ENCODE measurements around the gene IMMT. TPM values are rescaled to one million over a fixed set of nuclear protein-coding genes. Genes with fewer than 3 reads are reported as not detected.
"Not testable (repeated sequence)": the region's sequence is repeated elsewhere in the genome, so short reads cannot be mapped to it uniquely, and the experiment has no call there.

Gene IMMT
- 85.7 and 113 TPM in 2 replicates for total RNA-seq (2014; rRNA removed; shearing (Covaris generic))

- peak; percentile 97 for DNase-seq (ENCODE audit: low spot score)
- in situ Hi-C loops (cut with HindIII; ENCODE audit: low sequenced_read_pairs): no loop called here
These were observed at the start of gene IMMT for GRCh38 chr2:86195055-86195807. Gene IMMT, minus strand, starts transcription at chr2:86195462. Its CDS starts 80 bp downstream, at chr2:86195382.

- in situ Hi-C loops (cut with HindIII; ENCODE audit: low sequenced_read_pairs); DNase-seq (ENCODE audit: low spot score): not testable (repeated sequence)
These were observed 49.5 kb upstream of the IMMT start for GRCh38 chr2:86244781-86245180.

- DNase-seq (ENCODE audit: low spot score): no peak
- in situ Hi-C loops (cut with HindIII; ENCODE audit: low sequenced_read_pairs): no loop called here
These were observed 48.9 kb upstream of the IMMT start for GRCh38 chr2:86243950-86244733.

GRCh38 chr2:86243272-86243671 is 48.0 kb upstream of the IMMT start:
- in situ Hi-C loops (cut with HindIII; ENCODE audit: low sequenced_read_pairs): no loop called here
- no peak for DNase-seq (ENCODE audit: low spot score)

GRCh38 chr2:86241611-86242010 is 46.3 kb upstream of the IMMT start:
- in situ Hi-C loops (cut with HindIII; ENCODE audit: low sequenced_read_pairs): no loop called here
- DNase-seq (ENCODE audit: low spot score): no peak

GRCh38 chr2:86240251-86240650 is 45.0 kb upstream of the IMMT start:
- DNase-seq (ENCODE audit: low spot score): no peak
- in situ Hi-C loops (cut with HindIII; ENCODE audit: low sequenced_read_pairs): no loop called here

GRCh38 chr2:86239745-86240144 is 44.5 kb upstream of the IMMT start:
- in situ Hi-C loops (cut with HindIII; ENCODE audit: low sequenced_read_pairs): no loop called here
- DNase-seq (ENCODE audit: low spot score): no peak

- in situ Hi-C loops (cut with HindIII; ENCODE audit: low sequenced_read_pairs): no loop called here
- DNase-seq (ENCODE audit: low spot score): no peak
These were observed 44.1 kb upstream of the IMMT start for GRCh38 chr2:86239326-86239725.

- in situ Hi-C loops (cut with HindIII; ENCODE audit: low sequenced_read_pairs): no loop called here
These were observed 43.1 kb upstream of the IMMT start for GRCh38 chr2:86238354-86238753.

GRCh38 chr2:86237172-86237571 is 41.9 kb upstream of the IMMT start:
- in situ Hi-C loops (cut with HindIII; ENCODE audit: low sequenced_read_pairs): no loop called here

More at GRCh38 chr2:86238354-86238753, 43.1 kb upstream of the IMMT start:
- no peak for DNase-seq (ENCODE audit: low spot score)

GRCh38 chr2:86235196-86235980 is 40.1 kb upstream of the IMMT start:
- in situ Hi-C loops (cut with HindIII; ENCODE audit: low sequenced_read_pairs): no loop called here
- DNase-seq (ENCODE audit: low spot score): no peak

More at GRCh38 chr2:86237172-86237571, 41.9 kb upstream of the IMMT start:
- DNase-seq (ENCODE audit: low spot score): no peak

- no peak for DNase-seq (ENCODE audit: low spot score)
- in situ Hi-C loops (cut with HindIII; ENCODE audit: low sequenced_read_pairs): no loop called here
These were observed 39.4 kb upstream of the IMMT start for GRCh38 chr2:86234563-86235131.

GRCh38 chr2:86233436-86233835 is 38.2 kb upstream of the IMMT start:
- no peak for DNase-seq (ENCODE audit: low spot score)
- in situ Hi-C loops (cut with HindIII; ENCODE audit: low sequenced_read_pairs): no loop called here

GRCh38 chr2:86232910-86233309 is 37.6 kb upstream of the IMMT start:
- DNase-seq (ENCODE audit: low spot score): no peak
- in situ Hi-C loops (cut with HindIII; ENCODE audit: low sequenced_read_pairs): no loop called here

- no peak for DNase-seq (ENCODE audit: low spot score)
- in situ Hi-C loops (cut with HindIII; ENCODE audit: low sequenced_read_pairs): no loop called here
These were observed 37.1 kb upstream of the IMMT start for GRCh38 chr2:86232373-86232784.

- DNase-seq (ENCODE audit: low spot score): no peak
- in situ Hi-C loops (cut with HindIII; ENCODE audit: low sequenced_read_pairs): no loop called here
These were observed 36.6 kb upstream of the IMMT start for GRCh38 chr2:86231680-86232372.

GRCh38 chr2:86230961-86231360 is 35.7 kb upstream of the IMMT start:
- in situ Hi-C loops (cut with HindIII; ENCODE audit: low sequenced_read_pairs): no loop called here
- DNase-seq (ENCODE audit: low spot score): no peak

GRCh38 chr2:86229221-86229620 is 34.0 kb upstream of the IMMT start:
- in situ Hi-C loops (cut with HindIII; ENCODE audit: low sequenced_read_pairs): no loop called here
- no peak for DNase-seq (ENCODE audit: low spot score)

GRCh38 chr2:86228574-86228973 is 33.3 kb upstream of the IMMT start:
- in situ Hi-C loops (cut with HindIII; ENCODE audit: low sequenced_read_pairs); DNase-seq (ENCODE audit: low spot score): not testable (repeated sequence)
